GM18505 (cell line): ENCODE data around the gene DISP3.

ENCODE experiments used
- ATAC-seq: cut with Tn5 transposase; IDR thresholded peaks from one replicate; pipeline ENCODE4 v1.9.1; 2021; ENCODE audit not compliant: unreplicated experiment
- POLR2A ChIP-seq: IDR thresholded peaks from 4 replicates; pipeline ENCODE4 v1.6.1; 2011; ENCODE audit warnings: borderline replicate concordance; ENCODE audit not compliant: insufficient read depth, insufficient read length; ENCODE audit errors: extremely low read depth

Gene DISP3

DNA sequence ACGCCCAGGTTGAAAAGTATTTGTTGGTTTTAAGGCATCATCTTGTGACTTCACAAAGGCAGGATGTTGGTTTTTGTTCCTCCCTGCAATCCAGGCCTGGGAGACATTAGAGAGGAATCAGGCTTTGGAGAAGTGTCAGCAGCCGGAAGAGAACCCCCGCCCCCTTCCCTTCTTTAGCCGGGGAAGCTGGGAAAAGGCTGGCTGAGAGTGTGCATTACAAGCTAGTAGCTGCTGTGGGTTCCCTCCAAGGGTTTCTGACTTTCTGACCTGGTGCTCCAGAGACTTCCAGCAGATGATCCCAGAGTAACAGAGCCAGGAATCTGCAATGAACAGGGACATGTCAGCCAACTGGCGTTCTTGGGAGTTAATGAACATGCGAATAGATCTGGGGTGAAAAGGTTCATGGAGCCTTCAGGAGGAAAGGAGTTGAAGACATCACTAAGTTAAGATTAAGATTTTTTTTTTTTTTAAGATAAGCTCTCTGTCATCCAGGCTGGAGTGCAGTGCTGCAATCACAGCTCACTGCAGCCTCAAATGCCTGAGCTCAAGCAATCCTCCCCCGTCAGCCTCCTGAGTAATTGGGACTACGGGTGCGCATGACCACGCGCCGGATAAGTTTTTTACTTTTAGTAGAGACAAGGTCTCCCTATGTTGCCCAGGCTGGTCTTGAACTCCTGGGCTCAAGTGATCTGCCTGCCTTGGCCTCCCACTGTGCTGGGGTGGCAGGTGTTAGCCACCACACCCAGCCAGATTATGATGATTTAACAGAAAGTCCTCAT lies 7.5 kb downstream of the DISP3 start:
- no peak for TF ChIP-seq POLR2A
- no peak for ATAC-seq

DNA sequence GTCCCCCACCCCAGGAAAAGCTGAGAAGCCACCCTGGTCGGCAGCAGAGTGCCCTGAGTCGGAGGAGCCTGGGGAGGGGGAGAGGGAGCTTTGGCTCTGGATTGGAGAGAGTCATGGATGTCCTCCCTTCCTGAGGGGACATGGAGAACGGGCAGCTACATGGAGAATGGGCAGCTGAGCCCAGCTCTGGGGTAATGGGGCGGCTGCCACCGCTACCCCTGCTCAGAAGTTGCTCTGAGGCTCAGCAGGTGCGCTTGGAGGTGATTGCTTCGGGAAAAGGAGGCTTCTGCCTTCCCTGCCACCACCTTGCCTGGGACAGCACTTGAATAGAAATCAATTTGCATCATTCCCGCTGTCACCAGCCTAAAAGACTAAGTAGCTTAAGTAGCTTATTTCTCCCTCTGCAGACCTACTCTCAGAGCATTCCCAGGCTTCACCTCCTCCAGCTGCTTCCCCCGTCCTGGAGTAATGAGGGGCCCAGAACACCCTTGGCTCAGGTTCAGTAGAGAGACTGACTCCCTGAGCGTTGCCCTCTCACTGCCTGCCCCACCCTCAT lies 8.3 kb downstream of the DISP3 start:
- TF ChIP-seq POLR2A, result no peak
- ATAC-seq, result no peak

DNA sequence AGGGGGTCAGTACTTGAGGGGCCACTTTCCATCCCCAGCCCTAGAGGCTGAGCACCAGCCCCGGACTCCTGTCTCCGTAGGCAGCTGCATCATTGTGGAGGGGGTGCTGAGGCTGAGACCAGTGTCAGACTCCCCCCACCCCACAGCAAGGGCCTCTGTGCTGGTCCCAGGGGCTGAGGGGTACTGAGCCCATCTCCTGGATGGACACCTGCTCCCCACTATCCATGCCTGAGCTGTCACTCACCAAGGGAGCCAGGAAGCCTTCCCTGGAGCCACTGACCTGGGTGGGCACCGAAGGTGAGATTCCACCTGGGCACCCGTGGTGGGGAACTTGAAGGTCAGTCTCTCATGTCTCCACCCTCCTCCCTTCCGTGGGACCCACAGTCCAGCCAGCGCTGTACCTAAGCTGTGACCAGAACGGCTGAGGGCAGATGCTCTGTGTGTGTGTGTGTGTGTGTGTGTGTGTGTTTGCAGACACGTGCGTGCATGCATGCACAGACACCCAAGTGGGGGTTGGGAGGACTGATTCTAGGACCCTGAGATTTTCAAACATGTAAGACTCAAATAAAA lies 9.3 kb downstream of the DISP3 start:
- no peak for TF ChIP-seq POLR2A
- no peak for ATAC-seq

DNA sequence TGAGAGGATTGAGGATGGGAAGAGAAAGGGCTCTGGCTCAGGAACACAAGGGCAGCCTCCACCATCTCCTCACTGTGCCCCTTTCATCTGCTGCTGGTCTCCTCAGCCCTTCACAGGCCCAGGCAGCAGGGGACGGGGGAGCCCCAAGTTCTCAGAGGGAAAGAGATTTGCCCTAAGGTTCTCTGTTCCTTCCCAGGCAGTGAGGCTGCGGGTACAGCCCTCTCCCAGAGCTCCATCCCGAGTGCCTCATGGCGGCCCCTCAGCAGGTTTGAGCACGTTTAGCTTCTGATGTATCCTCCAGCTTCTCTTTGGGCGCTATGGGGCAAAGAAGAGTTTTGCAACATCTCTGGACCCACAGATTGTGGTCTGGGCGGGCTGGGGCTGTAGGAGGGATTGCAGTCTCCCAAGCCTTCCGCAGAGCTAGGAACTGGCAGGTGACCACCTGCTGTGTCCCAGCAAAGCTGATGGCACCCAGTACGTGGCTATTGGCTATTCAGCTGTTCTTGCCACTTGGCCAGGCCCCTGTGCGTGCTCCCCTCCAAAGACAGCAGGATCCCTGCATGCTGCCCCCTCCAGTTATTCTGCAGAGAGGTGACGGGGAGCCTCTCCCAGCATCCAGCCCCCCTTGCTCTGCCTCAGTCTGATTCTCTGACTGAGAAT lies 10.1 kb downstream of the DISP3 start:
- no peak for ATAC-seq
- no peak for TF ChIP-seq POLR2A

DNA sequence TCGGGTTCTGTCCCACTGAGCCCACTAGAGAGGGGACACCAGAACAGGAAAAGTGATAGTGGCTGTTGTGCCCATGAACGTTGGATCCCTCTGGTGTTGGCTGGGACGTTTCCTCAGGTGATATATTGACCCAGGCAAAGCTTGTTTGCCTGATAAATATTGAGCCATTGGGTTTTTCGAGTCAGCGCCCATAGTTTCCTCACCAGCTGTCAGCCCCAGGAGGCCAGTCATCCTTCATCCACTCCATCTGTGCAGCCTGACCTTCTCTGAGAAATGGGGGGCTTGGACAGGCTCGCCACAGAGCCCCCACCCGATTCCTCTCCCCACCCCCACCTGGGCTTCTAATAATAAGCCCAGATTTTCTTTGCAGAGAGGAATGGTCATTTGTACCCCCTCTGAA lies 13.3 kb downstream of the DISP3 start:
- ATAC-seq, result no peak
- no peak for TF ChIP-seq POLR2A

DNA sequence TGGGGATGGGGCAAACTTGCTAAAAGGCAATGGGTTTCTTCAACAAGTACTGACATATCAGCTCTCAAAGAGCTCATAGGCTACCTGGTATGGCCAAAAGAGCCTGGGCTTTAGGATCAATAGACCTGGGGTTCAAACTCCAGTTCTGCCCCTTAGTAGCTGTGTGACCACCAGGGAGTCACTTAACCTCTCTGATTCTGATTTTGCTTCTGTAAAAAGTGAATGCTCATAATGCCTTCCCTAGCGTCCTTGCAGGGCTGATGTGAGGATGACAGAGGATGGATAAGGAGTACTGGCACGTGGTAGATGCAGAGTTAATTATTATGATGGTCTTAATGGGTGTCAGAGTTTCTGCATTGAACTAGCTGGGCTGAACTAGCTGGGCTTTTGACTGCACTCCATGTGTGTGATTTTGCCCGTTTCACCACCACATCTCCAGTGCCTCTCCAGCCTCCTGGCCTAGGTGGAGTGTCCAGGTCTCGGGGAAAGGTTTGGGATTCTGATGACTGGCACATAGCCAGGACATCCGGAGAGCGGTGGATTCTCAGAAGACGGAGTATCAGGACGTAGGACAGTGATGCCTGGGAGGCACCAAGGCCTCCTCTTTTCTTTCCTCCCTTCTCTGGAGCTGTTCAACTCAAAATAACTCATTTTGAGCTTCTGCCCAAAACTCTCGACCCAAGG lies 15.2 kb downstream of the DISP3 start:
- ATAC-seq, result no peak
- TF ChIP-seq POLR2A, result no peak

DNA sequence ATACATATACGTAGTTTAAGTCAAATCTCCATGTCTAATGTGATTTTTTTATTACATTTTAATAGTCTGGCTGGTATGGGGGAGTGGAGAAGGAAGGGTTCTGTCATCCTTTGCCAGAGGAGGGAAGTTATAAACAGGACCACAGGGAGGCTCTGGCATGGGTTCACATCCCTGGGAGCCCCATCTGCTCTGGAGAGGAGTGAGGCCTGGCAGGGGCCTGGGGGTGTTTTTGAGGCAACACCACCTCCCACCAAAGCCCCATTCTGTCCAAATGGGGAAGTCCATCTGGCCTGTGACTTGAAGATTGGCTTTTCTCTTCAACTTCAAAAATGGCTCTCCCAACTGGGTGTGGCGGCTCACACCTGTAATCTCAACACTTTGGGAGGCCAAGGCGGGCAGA lies 15.8 kb downstream of the DISP3 start:
- TF ChIP-seq POLR2A, result no peak
- ATAC-seq, result no peak

DNA sequence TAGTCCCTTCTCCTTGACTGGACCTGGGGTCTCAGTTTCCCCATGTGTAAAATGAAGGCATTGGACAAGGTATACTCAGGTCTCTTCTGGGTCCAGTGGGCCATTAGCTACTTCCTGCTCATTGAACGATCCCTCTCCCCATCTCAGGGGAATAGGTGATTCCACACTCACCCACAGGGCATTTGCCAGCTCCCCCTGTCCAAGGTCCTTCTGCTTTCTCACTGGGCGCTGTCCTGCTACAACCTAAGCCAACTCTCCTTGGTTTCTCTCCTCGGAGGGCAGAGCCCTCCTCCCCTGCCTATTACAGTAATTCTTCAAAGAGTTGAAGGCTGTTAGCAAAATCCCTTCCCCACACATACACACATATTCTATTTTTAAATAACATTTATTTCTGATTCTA lies 16.6 kb downstream of the DISP3 start:
- no peak for ATAC-seq
- TF ChIP-seq POLR2A, result no peak

DNA sequence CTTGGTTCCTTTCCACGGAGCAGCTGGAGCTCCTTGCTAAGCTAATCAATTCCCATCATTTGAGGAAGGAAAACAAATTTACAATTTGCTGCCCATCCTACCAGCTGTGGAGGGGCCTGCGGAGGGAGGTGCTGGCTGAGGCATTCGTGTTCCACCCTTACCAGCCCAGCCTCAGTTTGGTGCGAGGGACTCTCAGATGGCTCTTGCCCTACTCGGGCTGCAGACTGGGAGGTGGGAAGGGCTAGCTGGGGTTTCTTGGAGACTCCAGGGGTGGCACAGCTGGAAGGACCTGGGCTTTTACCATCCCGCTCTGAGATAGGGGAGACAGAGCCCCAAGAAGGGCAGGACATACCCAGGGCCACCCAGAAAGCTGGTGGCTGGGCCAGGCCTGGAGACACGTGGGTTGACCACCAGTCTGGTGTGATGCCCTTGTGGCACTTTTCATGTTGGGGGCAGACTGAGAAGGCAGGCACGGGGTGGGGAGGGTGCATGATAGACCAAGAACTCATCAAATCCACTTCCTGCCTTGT lies 17.7 kb downstream of the DISP3 start:
- no peak for TF ChIP-seq POLR2A
- no peak for ATAC-seq

DNA sequence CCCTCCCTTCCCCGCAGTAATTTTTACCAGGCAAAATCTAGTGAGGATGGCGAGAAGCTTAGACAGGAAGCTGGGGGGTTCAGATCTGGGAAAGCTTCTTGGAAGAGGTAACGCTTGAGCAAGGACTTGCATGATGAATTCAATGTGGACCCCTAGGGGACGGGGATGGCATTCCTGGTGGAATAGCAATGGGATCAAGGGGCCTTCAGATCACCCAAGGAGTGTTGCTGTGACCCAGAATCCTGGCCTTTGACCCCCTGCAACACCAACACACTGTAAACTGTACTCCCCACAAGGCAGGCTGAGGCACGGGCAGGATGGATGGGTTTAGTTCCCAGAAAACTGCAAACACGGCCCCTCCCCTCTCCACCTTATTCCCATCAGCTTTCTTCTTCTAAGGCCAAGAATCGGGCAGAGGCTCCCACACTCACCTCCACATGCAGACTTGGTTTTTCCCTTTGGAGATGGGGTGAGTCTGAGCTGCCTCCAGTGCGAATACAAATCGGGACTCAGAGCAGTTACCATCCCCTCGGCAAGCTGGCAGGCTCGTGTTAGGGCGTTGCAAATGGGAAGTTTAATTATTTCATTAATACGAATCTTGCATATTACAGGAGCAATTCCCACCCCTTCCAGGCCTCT lies 20.1 kb downstream of the DISP3 start:
- no peak for TF ChIP-seq POLR2A
- no peak for ATAC-seq

DNA sequence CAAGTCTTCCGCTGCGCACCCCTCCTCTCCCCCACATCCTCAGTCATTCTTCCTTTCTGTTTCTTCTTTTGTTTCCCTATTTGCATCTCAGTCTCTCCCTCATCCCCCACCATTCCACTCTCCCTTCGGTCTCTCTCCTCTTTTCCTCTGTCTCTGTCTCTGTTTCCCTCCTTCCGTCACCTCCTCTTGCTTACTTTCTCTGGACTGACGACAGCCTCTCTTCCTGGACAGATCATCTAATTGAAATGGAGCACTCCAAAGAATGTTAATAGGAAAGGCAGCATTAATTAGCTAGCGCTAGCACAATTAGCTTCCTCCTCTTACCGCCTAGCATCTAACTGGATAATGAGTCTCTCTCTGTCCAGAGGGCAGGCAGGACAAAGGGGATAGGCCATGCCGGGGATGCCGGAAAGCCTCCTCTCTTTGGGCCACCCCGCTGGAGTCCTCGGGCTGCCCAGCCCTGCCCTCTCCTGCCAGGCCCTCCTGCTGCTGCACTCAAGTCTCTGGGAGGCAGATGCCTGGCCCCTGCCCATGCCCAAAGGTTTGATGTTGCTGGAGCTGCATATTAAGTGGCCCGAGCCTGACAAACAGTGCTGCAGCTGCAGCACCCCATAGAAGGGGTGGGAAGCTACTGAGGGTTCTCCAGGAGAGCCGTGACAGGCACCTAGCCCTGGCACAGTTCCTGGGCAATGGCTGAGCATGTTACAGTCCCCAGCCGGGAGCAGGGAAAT lies 20.8 kb downstream of the DISP3 start:
- no peak for ATAC-seq
- TF ChIP-seq POLR2A, result no peak

DNA sequence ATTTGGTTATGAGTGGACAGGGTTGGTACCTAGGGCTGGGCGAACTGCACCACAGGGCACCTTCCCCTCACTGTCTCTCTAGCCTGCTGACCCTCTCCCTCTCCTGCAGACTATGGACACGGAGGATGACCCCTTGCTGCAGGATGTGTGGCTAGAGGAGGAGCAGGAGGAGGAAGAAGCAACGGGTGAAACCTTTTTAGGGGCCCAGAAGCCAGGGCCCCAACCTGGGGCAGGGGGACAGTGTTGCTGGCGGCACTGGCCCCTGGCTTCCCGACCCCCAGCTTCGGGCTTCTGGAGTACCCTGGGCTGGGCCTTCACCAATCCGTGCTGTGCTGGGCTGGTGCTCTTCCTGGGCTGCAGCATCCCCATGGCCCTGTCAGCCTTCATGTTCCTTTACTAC lies 21.9 kb downstream of the DISP3 start:
- TF ChIP-seq POLR2A, result no peak
- ATAC-seq, result no peak

DNA sequence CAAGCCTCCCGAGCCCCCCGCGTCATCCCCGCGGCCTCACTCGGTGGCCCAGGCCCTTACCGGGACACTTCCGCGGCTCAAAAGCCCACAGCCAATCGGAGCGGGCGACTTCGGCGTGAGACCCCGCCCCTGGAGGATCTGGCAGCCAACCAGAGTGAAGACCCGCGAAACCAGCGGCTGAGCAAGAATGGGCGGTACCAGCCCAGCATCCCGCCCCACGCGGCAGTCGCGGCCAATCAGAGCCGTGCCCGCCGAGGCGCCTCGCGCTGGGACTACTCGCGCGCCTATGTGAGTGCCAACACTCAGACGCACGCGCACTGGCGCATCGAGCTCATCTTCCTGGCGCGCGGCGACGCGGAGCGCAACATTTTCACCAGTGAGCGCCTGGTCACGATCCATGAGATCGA lies 22.5 kb downstream of the DISP3 start:
- no peak for ATAC-seq
- TF ChIP-seq POLR2A, result no peak

DNA sequence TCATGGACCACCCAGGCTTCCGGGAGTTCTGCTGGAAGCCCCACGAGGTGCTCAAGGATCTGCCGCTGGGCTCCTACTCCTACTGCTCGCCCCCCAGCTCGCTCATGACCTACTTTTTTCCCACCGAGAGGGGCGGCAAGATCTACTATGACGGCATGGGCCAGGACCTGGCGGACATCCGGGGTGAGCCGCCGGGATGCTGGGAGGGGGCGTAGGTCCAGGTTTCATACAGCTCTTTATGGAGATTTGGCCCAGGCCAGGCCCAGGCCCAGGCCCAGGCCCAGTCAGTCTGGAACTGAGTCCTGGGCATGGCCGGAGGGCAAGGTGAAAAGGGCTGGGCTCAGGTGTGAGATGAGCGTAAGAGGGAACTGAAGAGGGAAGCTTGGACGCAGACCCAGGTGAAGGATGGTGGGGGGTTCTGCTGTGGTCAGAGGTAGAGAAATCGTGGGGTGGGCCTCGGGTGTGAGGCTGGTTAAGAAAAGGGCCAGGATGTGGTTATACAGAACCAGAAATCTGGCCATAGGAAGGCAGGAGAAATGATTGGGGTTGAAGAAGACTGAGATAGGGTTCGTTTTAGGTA lies 23.0 kb downstream of the DISP3 start:
- ATAC-seq, result no peak

More for the DNA sequence above, 23.0 kb downstream of the DISP3 start:
- TF ChIP-seq POLR2A, result no peak
